Body of pancreas (tissue), 4 donors: ENCODE measurements around the gene SLF2. TPM values are rescaled to one million over a fixed set of nuclear protein-coding genes. Genes with fewer than 3 reads are reported as not detected.

ENCODE experiments used
- ATAC-seq: fragments of 150-250 bp; one replicate; pipeline ENCODE4 v1.9.1; 2016
- DNase-seq, 4 donors: peaks; one replicate each; pipeline ENCODE4 v3.0.0-alpha.2; 2019
- H3K27ac ChIP-seq, 4 donors: fragments of 200-600 bp; sonication (generic); 1 replicate in 3 of 4; 2 replicates in 1 of 4; pipeline versions ENCODE4 v1.5.1 to v1.6.1; 2016 to 2019; ENCODE audit warnings: mild to moderate bottlenecking in 1 of 4, mixed read lengths in 1 of 4, moderate library complexity in 1 of 4
- H3K27me3 ChIP-seq, 2 donors: fragments of 200-600 bp; sonication (generic); one replicate each; pipeline ENCODE4 v1.6.0; 2016; ENCODE audit warnings: mild to moderate bottlenecking in 1 of 2
- H3K36me3 ChIP-seq, 2 donors: fragments of 200-600 bp; sonication (generic); replicated peaks in 1 of 2; 2 replicates each; pipeline ENCODE4 v1.5.1; 2016; ENCODE audit warnings: low read depth in 2 of 2; ENCODE audit not compliant: insufficient read depth in 1 of 2
- H3K4me1 ChIP-seq: fragments of 200-600 bp; sonication (generic); one replicate; pipeline ENCODE4 v1.6.0; 2016
- H3K4me3 ChIP-seq, 2 donors: fragments of 200-600 bp; sonication (generic); 1 replicate in 1 of 2; 2 replicates in 1 of 2; pipeline ENCODE4 v1.5.1; 2016 to 2019
- H3K9me3 ChIP-seq, 3 donors: fragments of 200-600 bp; sonication (generic); 1 replicate in 2 of 3; 2 replicates in 1 of 3; pipeline ENCODE4 v1.5.1; 2016
- POLR2A ChIP-seq, 3 donors: fragments of 450-650 bp; IDR thresholded peaks; one replicate each; pipeline ENCODE4 v1.6.1; 2016; ENCODE audit warnings: antibody characterized with exemption in 3 of 3, mild to moderate bottlenecking in 2 of 3
- WGBS, 2 donors: methylation state at CpG; one replicate each; pipeline ENCODE4 v1.1.5; 2017; 5-methylcytosine and 5-hydroxymethylcytosine counted together
- intact Hi-C: fragments of 100-400 bp; cut with DNase I; formaldehyde crosslinking; loops from one replicate; pipeline ENCODE4 v1.15.1; 2023
- total RNA-seq, 2 donors: library from RNA; depleted of rRNA; stranded (reverse); fragments of >200 nt; gene quantifications; one replicate each; pipeline ENCODE4 v1.1.0, GENCODE V29; 2016
- TF ChIP-seq, protein P1 (sequence below), 7 experiments: fragments of 450-650 bp in 4 of 7; fragments of 200-600 bp in 3 of 7; sonication (generic) in 3 of 7; IDR thresholded peaks; one replicate each; pipeline ENCODE4 v1.5.1; 2016 to 2019; ENCODE audit warnings: antibody characterized with exemption in 7 of 7

The SLF2 gene
- total RNA-seq, 2 donors from 2014 or later, result 16.2 to 26.7 TPM

DNA sequence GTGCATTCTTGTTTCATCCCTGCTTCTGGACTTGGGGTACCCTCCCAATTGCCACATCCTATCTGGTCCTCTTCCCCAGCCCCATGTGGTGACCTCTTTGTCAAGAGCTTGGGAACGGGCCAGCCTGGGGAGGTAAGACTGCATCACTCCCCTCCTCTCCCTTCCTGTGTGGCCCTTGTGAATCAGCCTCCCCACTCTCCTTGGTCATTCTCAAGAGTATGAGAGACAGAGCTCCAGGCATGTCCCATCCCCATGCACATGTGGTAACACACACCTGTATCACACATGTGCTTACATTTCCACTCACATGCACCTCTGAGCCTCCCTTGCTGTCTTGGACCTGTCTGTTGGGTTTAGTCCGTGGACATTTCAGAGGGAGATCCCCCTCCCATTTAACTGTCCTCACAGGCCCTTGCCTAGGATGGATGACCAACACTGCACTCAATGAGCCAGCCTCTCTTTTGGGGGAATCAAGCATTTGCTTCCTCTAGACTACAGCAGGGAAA is 72.0 kb downstream of the SLF2 start:
- H3K9me3 ChIP-seq, result no peaks in the 10 kb centered on the region
- DNase-seq (peak in 2 of 4 donors; percentile 7 to 13), ATAC-seq (no peak)
- H3K4me3 ChIP-seq, result no peak overlapping the region
- no peaks in the 10 kb centered on the region for H3K27me3 ChIP-seq
- H3K27ac ChIP-seq, result peak overlapping the region in 1 of 4 donors; percentile 14
- peaks cover 43% of the 10 kb centered on the region for H3K4me1 ChIP-seq
- 65% methylated on average over 2 of the region's 2 CpGs for WGBS, 2 donors
- intact Hi-C loops, result no loop called here
- H3K36me3 ChIP-seq, result peaks cover 0 to 5% of the 10 kb centered on the region in 2 donors
- TF ChIP-seq, protein P1, sequence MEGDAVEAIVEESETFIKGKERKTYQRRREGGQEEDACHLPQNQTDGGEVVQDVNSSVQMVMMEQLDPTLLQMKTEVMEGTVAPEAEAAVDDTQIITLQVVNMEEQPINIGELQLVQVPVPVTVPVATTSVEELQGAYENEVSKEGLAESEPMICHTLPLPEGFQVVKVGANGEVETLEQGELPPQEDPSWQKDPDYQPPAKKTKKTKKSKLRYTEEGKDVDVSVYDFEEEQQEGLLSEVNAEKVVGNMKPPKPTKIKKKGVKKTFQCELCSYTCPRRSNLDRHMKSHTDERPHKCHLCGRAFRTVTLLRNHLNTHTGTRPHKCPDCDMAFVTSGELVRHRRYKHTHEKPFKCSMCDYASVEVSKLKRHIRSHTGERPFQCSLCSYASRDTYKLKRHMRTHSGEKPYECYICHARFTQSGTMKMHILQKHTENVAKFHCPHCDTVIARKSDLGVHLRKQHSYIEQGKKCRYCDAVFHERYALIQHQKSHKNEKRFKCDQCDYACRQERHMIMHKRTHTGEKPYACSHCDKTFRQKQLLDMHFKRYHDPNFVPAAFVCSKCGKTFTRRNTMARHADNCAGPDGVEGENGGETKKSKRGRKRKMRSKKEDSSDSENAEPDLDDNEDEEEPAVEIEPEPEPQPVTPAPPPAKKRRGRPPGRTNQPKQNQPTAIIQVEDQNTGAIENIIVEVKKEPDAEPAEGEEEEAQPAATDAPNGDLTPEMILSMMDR (IDR thresholded peaks at IDR 0.05), result no peak
- no peak for TF ChIP-seq POLR2A (IDR thresholded peaks at IDR 0.05)

DNA sequence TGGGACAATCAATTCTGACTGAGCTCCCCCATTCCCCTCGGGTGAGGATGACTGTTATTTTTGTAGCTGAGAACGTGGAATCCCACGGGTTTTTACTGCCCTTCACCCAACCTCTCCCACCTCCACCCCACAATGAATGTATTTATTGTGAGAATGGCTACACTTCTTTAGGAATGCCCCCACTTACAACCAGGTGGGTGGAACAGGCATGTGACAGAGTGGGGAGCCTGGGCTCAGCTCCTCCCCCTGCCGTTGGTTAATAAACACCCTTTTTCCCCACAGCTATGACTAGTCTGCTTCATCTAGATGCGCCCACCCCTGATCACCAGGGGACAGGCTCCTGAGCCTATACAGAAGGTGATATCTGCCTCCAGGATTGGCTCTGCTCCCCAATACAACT is 72.6 kb downstream of the SLF2 start:
- H3K4me1 ChIP-seq, result peaks cover 49% of the 10 kb centered on the region
- H3K27ac ChIP-seq, result peak overlapping the region in 1 of 4 donors; percentile 14
- intact Hi-C loops, result no loop called here
- peak in 1 of 3 donors; percentile 17 for TF ChIP-seq POLR2A (IDR thresholded peaks at IDR 0.05)
- TF ChIP-seq, protein P1 (IDR thresholded peaks at IDR 0.05), result no peak
- H3K36me3 ChIP-seq, result peaks cover 0 to 3% of the 10 kb centered on the region in 2 donors
- DNase-seq (peak in 2 of 4 donors; percentile 5 to 8), ATAC-seq (no peak)
- WGBS, 2 donors, result 26 to 36% methylated on average over 5 of the region's 5 CpGs
- no peaks in the 10 kb centered on the region for H3K9me3 ChIP-seq
- H3K4me3 ChIP-seq, result no peak overlapping the region
- no peaks in the 10 kb centered on the region for H3K27me3 ChIP-seq

DNA sequence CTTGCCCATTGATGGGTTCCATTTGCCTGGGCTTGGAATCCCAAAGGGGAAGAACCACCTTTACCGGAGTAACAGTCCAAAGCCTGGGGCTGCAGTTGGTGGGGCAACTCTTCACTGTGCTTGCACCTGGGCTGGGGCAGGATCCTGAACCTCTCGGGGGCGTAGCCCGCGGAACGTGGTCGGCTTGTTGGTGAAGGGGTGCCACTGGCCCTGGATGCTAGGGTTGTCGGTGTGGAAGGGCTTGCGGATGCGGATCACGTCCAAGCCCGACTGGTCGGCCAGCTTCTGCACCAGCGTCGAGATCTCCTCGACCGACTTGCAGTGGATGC is 73.8 kb downstream of the SLF2 start:
- WGBS, 2 donors, result 8 to 11% methylated on average over 15 to 17 of the region's 17 CpGs
- no peaks in the 10 kb centered on the region for H3K9me3 ChIP-seq
- peaks cover 0 to 7% of the 10 kb centered on the region in 2 donors for H3K36me3 ChIP-seq
- ATAC-seq (peak; percentile 19), DNase-seq (no peak)
- no peak for TF ChIP-seq POLR2A (IDR thresholded peaks at IDR 0.05)
- TF ChIP-seq, protein P1 (IDR thresholded peaks at IDR 0.05), result no peak
- peaks cover 50% of the 10 kb centered on the region for H3K4me1 ChIP-seq
- H3K4me3 ChIP-seq, result peak overlapping the region; percentile 46 to 95
- H3K27me3 ChIP-seq, result no peaks in the 10 kb centered on the region
- intact Hi-C loops, result no loop called here
- peak overlapping the region in 3 of 4 donors; percentile 58 to 88 (median 81) for H3K27ac ChIP-seq

DNA sequence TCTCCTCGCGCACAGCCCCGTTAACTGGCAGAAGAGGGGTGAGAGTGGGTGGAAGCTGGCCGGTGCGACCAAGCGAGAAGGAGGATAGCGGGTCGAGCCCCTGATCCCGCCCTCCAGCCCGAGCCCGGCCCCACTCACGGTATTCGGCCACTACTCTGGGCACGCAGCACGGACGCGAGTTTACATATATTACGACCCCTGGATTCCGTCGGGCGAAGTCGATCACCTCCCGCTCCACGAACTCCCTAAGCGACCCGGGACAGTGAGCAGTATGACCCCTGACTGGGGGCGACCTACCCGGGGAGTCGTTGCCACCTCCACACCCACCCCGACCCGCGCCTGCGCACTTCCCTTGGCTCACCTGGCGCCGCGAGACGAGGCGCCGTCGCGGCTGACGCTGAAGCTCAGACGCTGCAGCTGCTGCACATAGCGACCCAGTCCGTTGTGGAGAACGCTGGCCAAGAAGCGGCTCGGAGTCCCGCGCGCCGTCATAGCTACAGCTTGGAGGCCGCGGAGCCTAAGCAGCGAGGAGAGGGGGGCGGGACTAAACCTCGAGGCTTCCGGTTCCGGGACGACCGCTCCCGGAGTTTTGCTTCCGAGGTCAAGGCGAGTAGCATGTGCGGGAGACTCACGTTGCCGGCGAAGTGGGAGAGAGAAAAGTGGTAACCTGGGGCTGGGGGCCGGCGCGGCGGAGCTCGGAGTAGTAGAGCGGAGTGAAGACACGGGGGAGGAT is 74.4 kb downstream of the SLF2 start, which contains the start of the genes MRPL43 and TWNK:
MRPL43 (minus strand) TSS at position 546 of the 733 bp plus-strand sequence; CDS start at position 492, 54 bp downstream.
TWNK (plus strand) TSS at position 592 of the 733 bp plus-strand sequence. CDS start 668 bp downstream, outside the sequence.
- Histone ChIP-seq H3K36me3 (peaks cover 0 to 7% of the 10 kb centered on the region in 2 donors), H3K27ac (peak within 1 kb of the TSS; percentile 49 to 88 (median 70)), H3K27me3 (no peaks in the 10 kb centered on the region), H3K4me3 (peak within 1 kb of the TSS; percentile 46 to 95), H3K4me1 (peaks cover 50% of the 10 kb centered on the region), H3K9me3 (no peaks in the 10 kb centered on the region)
- WGBS, 2 donors, result 0 to 1% methylated on average over 34 to 71 of the region's 75 CpGs
- DNase-seq (peak; percentile 83 to 87 (median 86)), ATAC-seq (peak; percentile 86)
- intact Hi-C loops, result no loop called here
- peak; percentile 23 to 71 (median 61) for TF ChIP-seq POLR2A (IDR thresholded peaks at IDR 0.05)
- TF ChIP-seq, protein P1 (IDR thresholded peaks at IDR 0.05), result no peak
